Measurements from ENCODE around the gene BCL2L2. TPM values are rescaled to one million over a fixed set of nuclear protein-coding genes. Genes with fewer than 3 reads are reported as not detected.

The BCL2L2 gene, protein sequence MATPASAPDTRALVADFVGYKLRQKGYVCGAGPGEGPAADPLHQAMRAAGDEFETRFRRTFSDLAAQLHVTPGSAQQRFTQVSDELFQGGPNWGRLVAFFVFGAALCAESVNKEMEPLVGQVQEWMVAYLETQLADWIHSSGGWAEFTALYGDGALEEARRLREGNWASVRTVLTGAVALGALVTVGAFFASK
- total RNA-seq: 17.2 and 17.9 TPM in 2 replicates

DNA sequence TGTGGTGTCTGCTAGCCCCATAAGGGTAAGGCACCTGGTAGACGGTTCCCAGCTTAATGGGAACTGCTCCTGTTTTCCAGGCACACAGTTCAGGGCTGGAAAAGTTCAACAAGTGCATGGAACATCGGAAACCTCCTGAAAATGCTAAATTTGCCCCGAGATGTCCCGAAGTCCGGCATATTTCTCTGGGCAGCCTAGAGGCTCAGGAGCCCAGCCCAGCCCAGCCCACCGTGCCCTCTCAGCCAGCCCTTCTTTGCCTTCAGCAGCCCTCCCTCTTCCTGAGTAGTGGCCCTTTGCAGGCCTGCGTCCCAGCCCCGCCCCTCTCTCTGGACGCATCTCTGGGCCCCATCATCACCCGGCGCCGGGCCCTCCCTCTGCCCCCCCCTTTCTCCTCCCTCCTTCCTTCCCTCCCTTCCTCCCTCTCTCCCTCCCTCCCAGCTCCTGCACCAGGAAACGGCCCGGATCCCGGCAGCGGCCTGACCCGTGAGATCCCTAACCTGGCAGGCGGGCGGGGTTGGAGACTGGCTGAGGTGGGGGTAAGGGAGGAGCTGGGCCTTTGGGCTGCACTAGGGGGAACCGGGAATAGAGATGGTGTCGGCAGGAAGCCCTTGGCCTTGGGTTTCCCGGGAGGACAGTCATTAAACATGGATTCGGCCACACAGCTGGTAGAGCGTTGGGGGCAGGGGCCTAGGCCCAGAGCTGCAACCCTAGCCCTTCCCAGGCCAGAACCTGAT lies at the start of gene BCL2L2:
TSS of gene BCL2L2 (plus strand) at position 422 of the 734 bp plus-strand sequence. CDS start 935 bp downstream, outside the sequence.

GRCh38 chr14:23286020-23286901 lies 20.4 kb upstream of the BCL2L2 start, which contains the start of gene HOMEZ:
HOMEZ (minus strand) TSS chr14:23286132; CDS start chr14:23285952, 180 bp downstream.

GRCh38 chr14:23302290-23303225 lies 4.1 kb upstream of the BCL2L2 start, which contains the start of gene PPP1R3E:
PPP1R3E (minus strand) TSS chr14:23302859; CDS start chr14:23302576, 283 bp downstream.

GRCh38 chr14:23320584-23321571 lies 14.2 kb downstream of the BCL2L2 start, which contains the start of gene PABPN1:
PABPN1 (plus strand) TSS chr14:23321457; CDS start chr14:23321470, 13 bp downstream.

GRCh38 chr14:23352506-23353432 lies 46.1 kb downstream of the BCL2L2 start, which contains the start of gene SLC22A17:
SLC22A17 (minus strand) TSS chr14:23352887.

Small RNA genes within 50 kb of the gene (small RNA-seq; reads per million reads assigned to genes)
- gene RNU6-1046P: not detected

Other genes with a start within 250 kb of the BCL2L2 start
- 4.1 and 4.6 TPM in 2 replicates for gene CDH24, start 249.3 kb upstream of the BCL2L2 start, total RNA-seq
- gene ACIN1, start 211.7 kb upstream of the BCL2L2 start, total RNA-seq: 103 and 105 TPM in 2 replicates
- gene C14orf119, start 211.3 kb upstream of the BCL2L2 start, total RNA-seq: 44.0 and 45.7 TPM in 2 replicates
- 0.26 TPM in 1 of 2 replicates, not detected in the other for gene CIROP, start 201.8 kb upstream of the BCL2L2 start, total RNA-seq
- gene CEBPE, start 187.6 kb upstream of the BCL2L2 start, total RNA-seq: 0.13 TPM in 1 of 2 replicates, not detected in the other
- 94.3 and 98.6 TPM in 2 replicates for gene SLC7A8, start 123.2 kb upstream of the BCL2L2 start, total RNA-seq
- not detected in 2 replicates for gene RNF212B, start 68.9 kb upstream of the BCL2L2 start, total RNA-seq
- gene HOMEZ, start 20.7 kb upstream of the BCL2L2 start, total RNA-seq: 6.1 and 7.8 TPM in 2 replicates
- 7.2 and 10.8 TPM in 2 replicates for gene PPP1R3E, start 4.0 kb upstream of the BCL2L2 start, total RNA-seq
- gene PABPN1, start 14.6 kb downstream of the BCL2L2 start, total RNA-seq: 43.4 and 44.4 TPM in 2 replicates
- gene SLC22A17, start 46.1 kb downstream of the BCL2L2 start, total RNA-seq: 17.1 and 18.3 TPM in 2 replicates
- 15.5 and 18.4 TPM in 2 replicates for gene EFS, start 58.3 kb downstream of the BCL2L2 start, total RNA-seq
- not detected in 2 replicates for gene IL25, start 66.0 kb downstream of the BCL2L2 start, total RNA-seq
- 0.22 and 0.26 TPM in 2 replicates for gene CMTM5, start 70.2 kb downstream of the BCL2L2 start, total RNA-seq
- gene MYH6, start 101.4 kb downstream of the BCL2L2 start, total RNA-seq: not detected in 2 replicates
- not detected in 2 replicates for gene MYH7, start 128.8 kb downstream of the BCL2L2 start, total RNA-seq
- gene NGDN, start 162.9 kb downstream of the BCL2L2 start, total RNA-seq: 37.7 and 49.9 TPM in 2 replicates
- gene ZFHX2, start 244.9 kb downstream of the BCL2L2 start, total RNA-seq: 0.32 and 0.39 TPM in 2 replicates
- gene THTPA, start 249.4 kb downstream of the BCL2L2 start, total RNA-seq: 24.0 and 25.0 TPM in 2 replicates